Endodermal cell (in vitro differentiated cells): ENCODE results near the gene ANKS3. TPM values are rescaled to one million over a fixed set of nuclear protein-coding genes. Genes with fewer than 3 reads are reported as not detected.
A peak's percentile ranks its signal among the peaks of the same experiment; 100 is the strongest.

Source experiments
- DNase-seq: peaks from one replicate; pipeline ENCODE4 v3.0.0-alpha.2; 2017
- H3K27ac ChIP-seq: 2 replicates; pipeline ENCODE4 v1.5.1; 2013; ENCODE audit warnings: mild to moderate bottlenecking, low read depth, low read length, moderate library complexity
- H3K27me3 ChIP-seq: 2 replicates; pipeline ENCODE4 v1.6.1; 2013; ENCODE audit warnings: mild to moderate bottlenecking, low read length, moderate library complexity; ENCODE audit not compliant: insufficient read depth, control insufficient read depth, poor library complexity, severe bottlenecking
- H3K36me3 ChIP-seq: 2 replicates; pipeline ENCODE4 v1.7.0; 2013; ENCODE audit warnings: mild to moderate bottlenecking, low read length, moderate library complexity; ENCODE audit not compliant: control insufficient read depth, insufficient read depth
- H3K4me1 ChIP-seq: one replicate; pipeline ENCODE4 v1.7.0; 2013; ENCODE audit warnings: low read length; ENCODE audit not compliant: control insufficient read depth, insufficient read depth
- H3K4me3 ChIP-seq: 2 replicates; pipeline ENCODE4 v1.5.1; 2013; ENCODE audit warnings: mild to moderate bottlenecking, low read length, moderate library complexity
- H3K9ac ChIP-seq: 2 replicates; pipeline ENCODE4 v1.6.1; 2013; ENCODE audit warnings: mild to moderate bottlenecking, low read length, moderate library complexity; ENCODE audit not compliant: poor library complexity, severe bottlenecking; ENCODE audit errors: extremely low read depth
- H3K9me3 ChIP-seq: 2 replicates; pipeline ENCODE4 v1.6.1; 2013; ENCODE audit warnings: mild to moderate bottlenecking, low read length, moderate library complexity; ENCODE audit not compliant: control insufficient read depth
- H3K27ac Mint-ChIP-seq: 2 replicates; pipeline ENCODE4 v1.8.0; 2020; ENCODE audit warnings: mixed read lengths
- H3K27me3 Mint-ChIP-seq: 2 replicates; pipeline ENCODE4 v1.8.0; 2021; ENCODE audit warnings: mild to moderate bottlenecking, mixed read lengths; ENCODE audit not compliant: insufficient read depth
- H3K36me3 Mint-ChIP-seq: 2 replicates; pipeline ENCODE4 v1.8.0; 2020; ENCODE audit warnings: low read depth, mixed read lengths
- H3K4me1 Mint-ChIP-seq: 2 replicates; pipeline ENCODE4 v1.8.0; 2020; ENCODE audit warnings: mixed read lengths
- H3K4me3 Mint-ChIP-seq: 2 replicates; pipeline ENCODE4 v1.8.0; 2020; ENCODE audit warnings: mild to moderate bottlenecking, moderate library complexity, mixed read lengths
- H3K9me3 Mint-ChIP-seq: 2 replicates; pipeline ENCODE4 v1.8.0; 2020; ENCODE audit warnings: mild to moderate bottlenecking, mixed read lengths
- WGBS, 2 experiments: methylation state at CpG; one replicate each; pipeline versions ENCODE4 v1.1.5 to v1.1.7; 2013; ENCODE audit warnings: missing lambda C conversion rate in 2 of 2, mixed read lengths in 1 of 2; ENCODE audit not compliant: insufficient coverage in 1 of 2, insufficient read length in 1 of 2; 5-methylcytosine and 5-hydroxymethylcytosine counted together
- total RNA-seq, 2 donors: library from RNA; stranded (reverse); fragmentation: NEBNext Ultra II Directional in 1 of 2; extraction: Animal tissue kit (Norgen Biotek cat#: 25700) in 1 of 2; gene quantifications; 2 replicates in 1 of 2; 3 replicates in 1 of 2; pipeline ENCODE4 v1.2.1, GENCODE V29; 2021
- TF ChIP-seq, protein P1 (sequence below): fragments of 200-600 bp; sonication (generic); conservative IDR thresholded peaks from 2 replicates; pipeline ENCODE4 v1.5.0; 2021; ENCODE audit warnings: antibody characterized with exemption, mild to moderate bottlenecking

The ANKS3 gene
- total RNA-seq, 2 donors from 2014 or later = 32.4 to 41.0 TPM

- Mint-ChIP-seq H3K27ac (no peak overlapping the region), H3K36me3 (peaks cover 71% of the 10 kb centered on the region), H3K27me3 (no peaks in the 10 kb centered on the region), H3K4me3 (no peak overlapping the region), H3K9me3 (peaks cover 17% of the 10 kb centered on the region), H3K4me1 (no peaks in the 10 kb centered on the region)
- WGBS, 2 experiments = 92 to 95% methylated on average over 6 of the region's 6 CpGs
- no peak for DNase-seq
- Histone ChIP-seq H3K36me3 (peaks cover 72% of the 10 kb centered on the region), H3K27ac (no peak overlapping the region), H3K27me3 (no peaks in the 10 kb centered on the region), H3K9me3 (peaks cover 17% of the 10 kb centered on the region), H3K4me1 (no peaks in the 10 kb centered on the region), H3K9ac (no peak overlapping the region), H3K4me3 (peak overlapping the region; percentile 36)
- TF ChIP-seq, protein P1, sequence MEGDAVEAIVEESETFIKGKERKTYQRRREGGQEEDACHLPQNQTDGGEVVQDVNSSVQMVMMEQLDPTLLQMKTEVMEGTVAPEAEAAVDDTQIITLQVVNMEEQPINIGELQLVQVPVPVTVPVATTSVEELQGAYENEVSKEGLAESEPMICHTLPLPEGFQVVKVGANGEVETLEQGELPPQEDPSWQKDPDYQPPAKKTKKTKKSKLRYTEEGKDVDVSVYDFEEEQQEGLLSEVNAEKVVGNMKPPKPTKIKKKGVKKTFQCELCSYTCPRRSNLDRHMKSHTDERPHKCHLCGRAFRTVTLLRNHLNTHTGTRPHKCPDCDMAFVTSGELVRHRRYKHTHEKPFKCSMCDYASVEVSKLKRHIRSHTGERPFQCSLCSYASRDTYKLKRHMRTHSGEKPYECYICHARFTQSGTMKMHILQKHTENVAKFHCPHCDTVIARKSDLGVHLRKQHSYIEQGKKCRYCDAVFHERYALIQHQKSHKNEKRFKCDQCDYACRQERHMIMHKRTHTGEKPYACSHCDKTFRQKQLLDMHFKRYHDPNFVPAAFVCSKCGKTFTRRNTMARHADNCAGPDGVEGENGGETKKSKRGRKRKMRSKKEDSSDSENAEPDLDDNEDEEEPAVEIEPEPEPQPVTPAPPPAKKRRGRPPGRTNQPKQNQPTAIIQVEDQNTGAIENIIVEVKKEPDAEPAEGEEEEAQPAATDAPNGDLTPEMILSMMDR = no peak
Observed at GRCh38 chr16:4755687-4756086, 21.6 kb upstream of the ANKS3 start.

DNA sequence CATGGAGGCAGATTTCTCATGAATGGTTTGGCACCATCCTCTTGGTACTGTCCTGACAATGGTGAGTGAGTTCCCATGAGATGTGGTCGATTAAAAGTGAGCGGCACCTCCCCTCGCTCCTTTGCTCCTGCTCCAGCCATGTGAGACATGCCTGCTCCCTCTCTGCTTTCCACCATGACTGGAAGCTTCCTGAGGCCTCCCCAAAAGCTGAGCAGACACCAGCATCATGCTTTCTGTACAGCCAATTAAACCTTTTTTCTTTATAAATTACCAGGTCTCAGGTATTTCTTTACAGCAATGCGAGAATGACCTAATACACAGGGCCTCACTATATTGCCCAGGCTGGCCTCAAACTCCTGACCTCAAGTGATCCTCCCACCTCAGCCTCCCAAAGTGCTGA is 20.8 kb upstream of the ANKS3 start:
- Histone ChIP-seq H3K27ac (no peak overlapping the region), H3K9ac (no peak overlapping the region), H3K9me3 (peaks cover 17% of the 10 kb centered on the region), H3K27me3 (no peaks in the 10 kb centered on the region), H3K4me3 (no peak overlapping the region), H3K4me1 (no peaks in the 10 kb centered on the region), H3K36me3 (peaks cover 65% of the 10 kb centered on the region)
- no peaks in the 10 kb centered on the region for H3K27me3 Mint-ChIP-seq
- peaks cover 17% of the 10 kb centered on the region for H3K9me3 Mint-ChIP-seq
- peaks cover 63% of the 10 kb centered on the region for H3K36me3 Mint-ChIP-seq
- WGBS, 2 experiments = 89 to 100% methylated on average over 4 of the region's 4 CpGs
- H3K27ac Mint-ChIP-seq = no peak overlapping the region
- no peak for DNase-seq
- H3K4me3 Mint-ChIP-seq = no peak overlapping the region
- TF ChIP-seq, protein P1 = no peak
- no peaks in the 10 kb centered on the region for H3K4me1 Mint-ChIP-seq

DNA sequence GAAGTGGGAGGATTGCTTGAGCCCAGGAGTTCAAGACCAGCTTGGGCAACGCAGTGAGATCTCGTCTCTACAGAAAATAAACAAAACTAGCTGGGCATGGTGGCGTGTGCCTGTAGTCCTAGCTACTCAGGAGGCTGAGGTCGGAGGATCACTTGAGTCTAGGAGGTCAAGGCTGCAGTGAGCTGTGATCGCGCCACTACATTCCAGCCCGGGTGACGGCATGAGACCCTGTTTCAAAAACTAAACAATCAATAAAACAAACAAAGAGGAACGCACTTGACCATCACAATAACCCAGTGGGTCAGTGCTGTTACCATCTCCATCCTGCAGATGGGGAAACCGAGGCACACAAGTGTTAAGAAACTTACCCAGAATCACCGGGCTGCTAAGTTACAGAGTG is 19.2 kb upstream of the ANKS3 start:
- Mint-ChIP-seq H3K9me3 (peaks cover 17% of the 10 kb centered on the region), H3K4me3 (no peak overlapping the region), H3K4me1 (no peaks in the 10 kb centered on the region), H3K36me3 (peaks cover 49% of the 10 kb centered on the region), H3K27ac (no peak overlapping the region), H3K27me3 (no peaks in the 10 kb centered on the region)
- Histone ChIP-seq H3K27me3 (no peaks in the 10 kb centered on the region), H3K36me3 (peaks cover 56% of the 10 kb centered on the region), H3K4me3 (no peak overlapping the region), H3K9me3 (peaks cover 17% of the 10 kb centered on the region), H3K4me1 (no peaks in the 10 kb centered on the region), H3K9ac (no peak overlapping the region), H3K27ac (no peak overlapping the region)
- no peak for DNase-seq
- TF ChIP-seq, protein P1 = no peak
- WGBS, 2 experiments = 93 to 94% methylated on average over 6 to 11 of the region's 11 CpGs
